Dermis blood vessel endothelial cell (primary cell): ENCODE measurements around the gene LRRTM4. TPM values are rescaled to one million over a fixed set of nuclear protein-coding genes. Genes with fewer than 3 reads are reported as not detected.
"Not testable (repeated sequence)": the region's sequence is repeated elsewhere in the genome, so short reads cannot be mapped to it uniquely, and the experiment has no call there.

Source experiments
- DNase-seq: peaks from one replicate; pipeline ENCODE4 v3.0.0; 2010
- total RNA-seq: library from RNA; depleted of rRNA; stranded (reverse); fragments of >200 nt; gene quantifications from 2 replicates; pipeline ENCODE4 v1.2.3, GENCODE V29; 2014

Gene LRRTM4
- total RNA-seq, 1 donor from 2014 or later, result not detected

- DNase-seq, result no peak
Observed at GRCh38 chr2:77054938-77055337, 467.2 kb downstream of the LRRTM4 start.

DNA sequence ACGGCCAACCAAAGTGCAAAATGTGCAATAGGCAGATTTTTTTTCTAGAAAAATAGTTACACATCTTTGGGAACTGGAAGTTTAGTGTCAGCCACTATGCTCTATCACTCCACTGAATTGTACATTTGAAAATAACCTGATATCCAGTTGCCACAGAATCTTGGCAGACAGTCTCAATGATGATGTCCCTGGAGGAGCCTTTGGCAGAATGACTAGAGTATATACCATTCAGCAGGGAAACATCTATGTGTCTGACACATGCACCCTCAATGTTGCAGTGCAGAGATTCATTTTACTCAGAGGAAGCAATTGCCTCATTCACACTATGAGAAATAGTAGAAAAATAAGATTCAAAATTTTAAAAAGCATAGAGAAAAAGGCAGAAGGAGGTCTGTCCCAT lies 475.8 kb downstream of the LRRTM4 start:
- no peak for DNase-seq

- DNase-seq, result not testable (repeated sequence)
Observed at GRCh38 chr2:77045456-77045855, 476.7 kb downstream of the LRRTM4 start.

GRCh38 chr2:77034445-77034844 lies 487.7 kb downstream of the LRRTM4 start:
- DNase-seq, result no peak

DNA sequence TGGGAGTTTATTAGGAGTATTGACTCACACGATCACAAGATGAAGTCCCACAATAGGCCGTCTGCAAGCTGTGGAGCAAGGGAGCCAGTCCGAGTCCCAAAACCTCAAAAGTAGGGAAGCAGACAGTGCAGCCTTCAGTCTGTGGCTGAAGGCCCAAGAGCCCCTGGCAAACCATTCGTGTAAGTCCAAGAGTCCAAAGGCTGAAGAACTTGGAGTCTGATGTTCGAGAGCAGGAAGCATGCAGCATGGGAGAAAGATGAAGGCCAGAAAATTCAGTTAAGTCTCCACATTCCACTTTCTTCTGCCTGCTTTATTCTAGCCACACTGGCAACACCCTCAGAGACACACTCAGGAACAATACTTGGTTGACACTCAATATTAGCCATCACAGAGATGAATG lies 492.9 kb downstream of the LRRTM4 start:
- DNase-seq, result not testable (repeated sequence)

DNA sequence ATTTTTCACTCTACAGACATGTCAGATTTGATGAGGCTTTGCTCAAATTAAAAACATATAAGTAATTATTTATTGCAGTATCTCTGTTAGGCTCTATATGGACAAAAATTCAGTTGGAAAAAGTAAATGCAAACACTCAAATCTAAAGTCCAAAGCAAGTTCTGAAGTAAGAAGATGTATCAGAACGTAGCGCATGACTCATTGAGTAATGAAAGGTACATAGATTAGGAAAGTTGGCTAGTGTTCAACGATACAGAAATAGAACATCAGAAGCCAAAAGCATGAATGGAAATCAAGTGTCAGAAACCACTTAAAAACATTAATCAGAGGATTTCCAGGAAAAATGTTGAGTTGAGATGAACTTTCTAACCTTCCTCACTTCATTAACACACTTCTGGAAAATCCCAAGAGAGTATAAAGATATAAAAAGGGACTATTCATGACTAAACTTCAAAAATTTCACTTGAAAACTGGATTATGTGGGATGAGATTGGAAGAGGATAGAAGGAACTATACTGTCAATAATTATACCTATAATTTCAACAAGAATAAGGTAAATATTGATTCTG lies 494.1 kb downstream of the LRRTM4 start:
- DNase-seq, result no peak

DNA sequence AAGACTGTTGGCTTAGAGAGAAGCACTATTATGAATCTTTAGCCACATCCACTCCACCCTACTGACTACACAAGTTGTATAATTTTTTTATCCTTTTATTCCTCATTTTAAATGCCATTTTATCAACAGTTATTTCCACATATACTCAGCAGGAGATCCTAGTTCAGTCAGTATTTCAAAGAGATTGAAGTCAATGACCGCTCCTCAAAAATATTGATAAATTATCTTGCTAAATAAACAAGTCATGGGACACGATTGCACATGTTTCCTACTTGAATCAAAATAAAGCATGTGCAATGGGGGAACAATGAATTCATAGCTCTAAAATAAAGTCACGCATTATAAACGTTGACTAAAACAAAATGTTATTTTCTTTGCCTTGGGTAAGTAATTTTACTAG lies 496.5 kb downstream of the LRRTM4 start:
- DNase-seq, result no peak

DNA sequence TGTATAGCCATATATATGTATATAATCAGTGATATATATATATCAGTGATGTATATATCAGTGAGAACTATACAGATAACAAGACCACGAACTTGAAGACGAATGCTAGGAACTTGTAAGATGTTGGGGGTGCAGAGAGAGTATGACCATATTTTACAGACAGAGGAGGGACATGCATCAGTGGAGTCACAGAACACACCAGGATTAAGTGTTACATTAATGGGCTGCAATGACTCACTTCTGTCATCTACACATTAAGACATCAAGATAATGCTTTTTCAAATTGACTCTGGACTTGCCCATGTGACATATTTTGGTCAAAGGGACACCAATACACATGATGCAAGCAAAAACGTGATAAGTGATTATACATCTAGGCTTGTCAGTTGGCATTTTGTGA lies 501.0 kb downstream of the LRRTM4 start:
- no peak for DNase-seq

GRCh38 chr2:77018219-77018618 lies 504.0 kb downstream of the LRRTM4 start:
- no peak for DNase-seq

- DNase-seq, result no peak
Observed at GRCh38 chr2:77017355-77017745, 504.8 kb downstream of the LRRTM4 start.

- no peak for DNase-seq
Observed at GRCh38 chr2:77016443-77017354, 505.5 kb downstream of the LRRTM4 start.

- no peak for DNase-seq
Observed at GRCh38 chr2:77013953-77014352, 508.2 kb downstream of the LRRTM4 start.

GRCh38 chr2:77013457-77013856 lies 508.7 kb downstream of the LRRTM4 start:
- no peak for DNase-seq

GRCh38 chr2:77009307-77009706 lies 512.9 kb downstream of the LRRTM4 start:
- DNase-seq, result no peak

DNA sequence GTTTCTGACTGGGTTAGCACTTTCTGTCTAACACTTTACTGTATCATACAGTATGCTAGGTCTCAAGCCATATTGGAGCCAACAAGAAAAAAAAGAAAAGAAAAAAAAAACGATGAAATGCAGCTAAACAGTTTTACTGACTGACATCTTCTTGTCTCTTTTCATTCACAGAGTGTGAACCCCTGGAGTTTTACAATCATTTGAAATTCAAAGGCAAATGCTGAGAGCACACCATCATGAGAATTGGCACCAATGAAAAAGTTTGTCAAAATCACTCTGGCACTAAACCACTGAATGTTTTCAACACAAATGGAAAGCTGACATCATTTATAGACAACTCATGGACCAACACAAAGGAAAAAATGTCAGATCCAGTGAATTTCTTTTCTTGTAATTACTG lies 513.3 kb downstream of the LRRTM4 start:
- DNase-seq, result no peak

- DNase-seq, result peak; percentile 0
Observed at GRCh38 chr2:77007686-77008085, 514.5 kb downstream of the LRRTM4 start.

DNA sequence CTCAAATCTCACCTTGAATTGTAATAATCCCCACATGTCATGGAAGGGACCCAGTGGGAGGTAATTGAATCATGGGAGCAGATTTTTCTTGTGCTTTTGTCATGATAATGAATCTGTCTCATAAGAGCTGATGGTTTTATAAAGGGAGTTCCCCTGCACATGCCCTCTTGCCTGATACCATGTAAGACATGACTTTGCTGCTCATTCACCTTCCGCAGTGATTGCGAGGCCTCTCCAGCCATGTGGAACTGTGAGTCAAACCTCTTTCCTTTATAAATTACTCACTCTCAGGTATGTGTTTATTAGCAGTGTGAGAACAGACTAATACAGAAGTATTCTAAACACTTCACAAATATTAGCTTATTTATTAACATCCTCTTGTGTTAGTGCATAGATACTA lies 516.7 kb downstream of the LRRTM4 start:
- no peak for DNase-seq

DNA sequence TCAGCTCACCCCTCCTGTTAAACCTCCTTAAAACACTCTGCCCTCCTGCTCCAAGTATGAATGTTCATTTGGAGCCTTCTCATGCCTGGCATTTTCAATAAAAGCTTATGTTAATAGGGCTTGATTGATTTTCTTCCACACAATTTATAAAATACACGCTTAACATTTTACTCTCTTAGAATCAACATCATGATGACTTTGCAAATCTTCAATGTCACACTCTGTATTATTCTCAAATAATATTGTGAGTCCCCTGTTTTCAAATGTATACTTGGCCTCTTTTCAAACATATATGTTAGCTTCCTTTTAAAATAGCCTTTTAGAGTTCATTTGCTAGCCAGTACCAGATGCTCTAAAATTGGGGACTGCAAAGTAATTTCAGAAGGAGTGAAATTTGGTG lies 520.3 kb downstream of the LRRTM4 start:
- DNase-seq, result no peak

GRCh38 chr2:76998704-76999103 lies 523.5 kb downstream of the LRRTM4 start:
- no peak for DNase-seq

GRCh38 chr2:76998152-76998551 lies 524.0 kb downstream of the LRRTM4 start:
- no peak for DNase-seq

GRCh38 chr2:76997296-76997695 lies 524.9 kb downstream of the LRRTM4 start:
- DNase-seq, result no peak

- DNase-seq, result no peak
Observed at GRCh38 chr2:76985387-76986136, 536.6 kb downstream of the LRRTM4 start.

DNA sequence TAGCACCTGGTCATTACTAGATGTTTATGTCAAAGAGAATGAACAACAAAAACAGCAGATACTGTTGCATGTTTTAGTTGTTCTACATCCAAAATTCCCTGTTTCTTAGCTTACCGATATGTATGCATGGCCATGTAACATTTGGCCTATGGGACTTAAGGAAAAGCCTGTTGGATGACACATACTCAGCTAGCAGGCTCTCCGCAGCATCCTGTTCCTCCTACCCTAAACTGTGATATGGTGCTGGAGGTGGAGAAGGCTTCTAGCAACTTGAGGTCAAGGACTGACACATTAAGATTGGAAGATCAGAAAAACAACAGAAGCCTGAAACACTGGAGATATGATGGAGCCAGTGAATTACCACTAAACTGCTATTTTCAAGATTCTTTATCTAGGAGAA lies 537.8 kb downstream of the LRRTM4 start:
- DNase-seq, result no peak
